NCI-H2029 treated with DMSO at 0.1 percent for 48 hours (cell line): ENCODE data around the gene LHPP.

ENCODE experiments used
- DNase-seq: peaks from one replicate; lab custom pipeline; 2025; lab: John Stamatoyannopoulos, UW

The LHPP gene

GRCh38 chr10:124557648-124558338, 96.2 kb downstream of the LHPP start:
- no peak for DNase-seq

GRCh38 chr10:124558339-124559321, 97.0 kb downstream of the LHPP start:
- no peak for DNase-seq

GRCh38 chr10:124559372-124560132, 97.9 kb downstream of the LHPP start:
- DNase-seq, result no peak

- no peak for DNase-seq
Measured at GRCh38 chr10:124560377-124561105, 98.9 kb downstream of the LHPP start.

- no peak for DNase-seq
Measured at GRCh38 chr10:124561206-124561605, 99.6 kb downstream of the LHPP start.

DNA sequence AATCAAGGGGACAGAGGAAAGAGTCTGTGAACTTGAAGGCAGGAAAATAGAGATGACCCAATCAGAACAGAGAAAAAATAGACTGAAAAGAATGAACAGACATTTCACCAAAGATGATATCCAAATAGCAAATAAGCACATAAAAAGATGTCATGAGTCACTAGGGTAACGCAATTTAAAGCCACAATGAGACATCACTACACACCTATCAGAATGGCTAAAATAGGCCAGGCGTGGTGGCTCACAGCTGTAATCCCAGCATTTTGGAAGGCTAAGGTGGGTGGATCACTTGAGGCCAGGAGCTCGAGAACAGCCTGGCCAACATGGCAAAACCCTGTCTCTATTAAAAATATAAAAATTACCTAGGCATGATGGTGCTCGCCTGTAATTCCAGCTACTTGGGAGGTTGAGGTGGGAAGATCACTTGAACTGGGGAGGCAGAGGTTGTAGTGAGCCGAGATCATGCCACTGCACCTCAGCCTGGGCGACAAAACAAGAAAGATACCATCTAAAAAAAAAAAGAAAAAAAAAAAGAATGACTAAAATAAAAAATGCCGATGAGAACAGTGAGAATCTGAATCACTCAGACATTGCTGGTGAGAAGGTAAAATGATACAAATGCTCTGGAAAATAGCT, 100.9 kb downstream of the LHPP start:
- no peak for DNase-seq

- no peak for DNase-seq
Measured at GRCh38 chr10:124563320-124564040, 101.9 kb downstream of the LHPP start.

- no peak for DNase-seq
Measured at GRCh38 chr10:124564881-124565280, 103.3 kb downstream of the LHPP start.

DNA sequence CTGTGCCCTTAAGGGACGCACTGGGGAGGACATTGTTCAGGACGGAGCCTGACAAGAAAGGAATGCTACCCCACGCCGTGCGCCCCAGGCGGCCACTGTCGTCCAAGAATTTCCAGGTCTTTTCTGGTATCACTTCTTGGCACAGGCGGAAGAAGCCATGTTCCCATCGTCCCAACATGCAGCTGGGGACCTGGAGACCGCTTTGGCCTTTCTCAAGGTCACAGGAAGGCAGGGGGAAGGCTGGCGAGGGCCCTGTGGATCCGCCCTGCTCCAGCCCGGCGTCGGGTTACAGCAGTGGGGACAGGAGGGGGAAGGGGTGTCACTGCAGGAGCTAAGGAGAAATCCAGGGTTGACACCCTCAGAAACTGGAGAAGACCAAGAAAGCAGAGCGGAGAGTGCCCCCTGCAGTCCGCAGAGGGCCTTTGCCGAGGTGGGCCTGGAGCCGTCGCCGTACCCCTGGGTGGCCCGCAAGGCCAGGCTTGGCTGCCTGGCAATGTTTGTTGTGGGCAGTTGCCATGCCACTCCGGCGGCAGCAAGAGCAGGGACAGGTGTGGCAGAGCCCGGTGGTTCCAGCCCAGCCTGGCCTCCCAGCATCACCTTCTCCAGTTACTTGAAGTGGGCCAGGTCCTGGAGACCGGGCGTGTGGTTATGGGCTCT, 104.1 kb downstream of the LHPP start:
- DNase-seq, result peak; percentile 79

DNA sequence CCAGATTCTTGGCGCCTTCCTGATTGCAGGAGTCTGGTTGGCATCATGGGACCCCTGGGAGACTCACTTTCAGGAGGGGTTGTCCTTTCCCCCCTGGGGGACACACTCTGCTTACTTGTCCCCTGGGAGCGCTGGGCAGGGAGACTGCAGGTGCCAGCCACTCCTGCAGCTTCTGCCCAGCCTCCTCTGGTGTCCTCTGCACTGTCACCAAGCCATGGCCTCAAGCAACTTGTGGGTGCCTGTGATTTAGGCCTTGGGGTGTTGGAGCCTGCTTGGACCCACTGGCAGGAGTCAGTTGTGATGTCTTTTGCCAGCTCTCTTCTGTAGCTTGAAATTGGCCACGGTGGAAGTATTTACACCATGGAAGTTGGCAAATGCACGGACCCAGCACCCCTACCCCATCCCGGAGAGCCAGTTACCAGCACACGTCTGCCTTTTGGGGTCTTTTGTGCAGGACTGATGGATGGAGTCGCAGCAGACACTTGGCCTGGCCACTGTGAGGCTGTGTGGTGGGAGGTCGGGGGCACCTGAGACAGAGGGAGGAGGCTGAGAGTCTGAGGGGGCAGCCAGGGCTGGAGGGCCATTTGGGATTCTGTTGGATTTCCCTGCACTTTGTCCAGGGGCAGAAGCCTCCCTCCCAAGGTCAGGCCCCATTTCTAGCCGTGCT, 104.7 kb downstream of the LHPP start:
- no peak for DNase-seq

- no peak for DNase-seq
Measured at GRCh38 chr10:124566981-124567835, 105.6 kb downstream of the LHPP start.

DNA sequence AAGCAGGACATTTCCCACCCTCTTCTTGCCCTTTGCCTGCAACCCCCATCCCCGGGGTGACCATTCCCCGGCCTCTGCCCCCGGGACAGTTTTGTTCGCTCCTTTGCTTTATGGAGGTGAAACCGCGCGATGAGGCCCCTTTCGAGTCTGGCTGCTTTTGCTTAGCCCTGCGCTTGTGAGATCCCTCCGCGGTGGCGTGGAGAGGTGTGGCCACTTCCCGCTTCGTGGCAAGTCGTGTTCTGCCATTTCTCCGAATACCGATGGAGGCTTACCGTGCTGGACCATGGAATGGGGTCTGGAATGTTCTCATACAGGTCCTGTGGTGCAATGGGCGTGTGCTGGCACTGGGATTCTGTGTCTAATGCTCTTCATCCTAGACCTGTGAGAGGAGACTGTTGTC, 106.7 kb downstream of the LHPP start:
- no peak for DNase-seq

- no peak for DNase-seq
Measured at GRCh38 chr10:124568848-124569622, 107.4 kb downstream of the LHPP start.

- no peak for DNase-seq
Measured at GRCh38 chr10:124569623-124570470, 108.2 kb downstream of the LHPP start.

DNA sequence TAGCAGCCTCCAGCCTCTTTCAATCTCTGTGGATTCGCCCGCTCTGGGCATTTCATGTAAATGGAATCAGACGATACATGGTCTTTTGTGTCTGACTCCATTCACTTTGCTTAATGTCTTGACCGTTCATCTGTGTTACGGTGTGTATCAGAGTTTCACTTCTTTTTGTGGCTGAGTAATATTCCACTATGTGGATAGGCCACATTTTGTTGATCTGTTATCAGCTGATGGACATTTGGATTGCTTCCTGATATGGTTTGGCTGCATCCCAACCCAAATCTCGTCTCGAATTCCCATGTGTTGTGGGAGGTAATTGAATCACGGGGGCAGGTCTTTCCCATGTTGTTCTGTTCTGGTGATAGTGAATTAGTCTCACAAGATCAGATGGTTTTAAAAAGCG, 109.0 kb downstream of the LHPP start:
- DNase-seq, result no peak

DNA sequence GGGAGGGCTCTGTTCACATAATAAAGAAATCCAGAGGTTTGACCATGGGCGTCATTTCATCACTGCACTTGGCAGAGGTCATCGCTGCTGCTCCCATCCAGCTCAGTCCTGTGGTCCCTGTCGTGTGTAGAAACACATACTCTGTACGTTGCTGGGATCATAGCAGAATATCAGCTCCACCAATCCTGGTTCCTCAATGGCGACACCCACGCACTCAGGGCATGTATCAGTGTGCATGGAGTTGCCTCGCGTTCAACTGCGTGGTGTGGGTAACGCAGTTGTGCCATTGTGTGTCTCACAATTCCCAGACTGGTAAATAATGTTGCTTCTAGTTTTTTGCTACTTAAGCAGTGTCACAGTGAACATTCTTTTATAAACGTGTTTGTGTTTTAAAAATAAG, 111.1 kb downstream of the LHPP start:
- DNase-seq, result no peak
